Endothelial cell of umbilical vein (primary cell): Measurements from ENCODE around the gene ARPC2. TPM values are rescaled to one million over a fixed set of nuclear protein-coding genes. Genes with fewer than 3 reads are reported as not detected.
A peak's percentile ranks its signal among the peaks of the same experiment; 100 is the strongest.

Source experiments
- BruUV-seq: library from RNA; stranded (reverse); fragments of 400-500 nt; replicated peaks from 2 replicates; lab custom pipeline; 2021; lab: Mats Ljungman, UMichigan
- CTCF ChIA-PET: fragments of 300-600, 350-600 bp; sonication (Branson Sonifier 250); formaldehyde crosslinking; loops from one replicate; lab custom pipeline; 2021; ENCODE audit warnings: antibody characterized with exemption, inconsistent platforms; lab: Charles Lee
- POLR2A ChIA-PET: fragments of 300-600, 350-600 bp; sonication (Branson Sonifier 250); formaldehyde crosslinking; loops from one replicate; lab custom pipeline; 2021; ENCODE audit warnings: antibody characterized with exemption, inconsistent platforms; lab: Charles Lee
- DNase-seq: peaks from one replicate; pipeline ENCODE4 v3.0.0-alpha.2; 2011; ENCODE audit warnings: low read depth, low spot score
- FAIRE-seq: peaks from 2 replicates; lab custom pipeline; 2011; peaks lifted over from hg19 to GRCh38; lab: Jason Lieb, UNC
- H2AFZ ChIP-seq: 2 replicates; pipeline ENCODE4 v1.6.0; 2012; ENCODE audit warnings: low read depth, low read length, control low read depth, inconsistent platforms
- H3K27ac ChIP-seq: 2 replicates; pipeline ENCODE4 v1.5.1; 2011; ENCODE audit warnings: low read depth, mild to moderate bottlenecking, control low read depth, low read length, moderate library complexity; ENCODE audit not compliant: insufficient read depth
- H3K27me3 ChIP-seq, 2 experiments: 2 replicates each; pipeline versions ENCODE4 v1.6.0 to v1.6.1; 2011; ENCODE audit warnings: low read length in 2 of 2, mixed read lengths in 1 of 2; ENCODE audit not compliant: control insufficient read depth in 2 of 2, insufficient read depth in 2 of 2
- H3K36me3 ChIP-seq, 2 experiments: 2 replicates in 1 of 2; 3 replicates in 1 of 2; pipeline ENCODE4 v1.5.1; 2011; ENCODE audit warnings: low read length in 2 of 2, mild to moderate bottlenecking in 1 of 2, moderate library complexity in 1 of 2; ENCODE audit not compliant: control insufficient read depth in 2 of 2, insufficient read depth in 2 of 2; ENCODE audit errors: extremely low read depth in 1 of 2
- H3K4me1 ChIP-seq: 3 replicates; pipeline ENCODE4 v1.5.1; 2011; ENCODE audit warnings: mild to moderate bottlenecking, low read length; ENCODE audit not compliant: control insufficient read depth, insufficient read depth; ENCODE audit errors: extremely low read depth
- H3K4me2 ChIP-seq: 2 replicates; pipeline ENCODE4 v1.6.1; 2011; ENCODE audit warnings: low read length, control low read depth, mixed read lengths; ENCODE audit not compliant: insufficient read depth
- H3K4me3 ChIP-seq, 3 experiments: fragments of 200-600 bp in 1 of 3; sonication (generic), shearing (Covaris generic) in 1 of 3; replicated peaks in 1 of 3; 2 replicates each; pipeline ENCODE4 v1.5.1; 2011 to 2016; ENCODE audit warnings: control low read depth in 3 of 3, low read length in 3 of 3, mild to moderate bottlenecking in 2 of 3, inconsistent platforms in 1 of 3, low read depth in 1 of 3, moderate library complexity in 1 of 3; ENCODE audit not compliant: insufficient read depth in 1 of 3
- H3K79me2 ChIP-seq: 2 replicates; pipeline ENCODE4 v1.6.0; 2012; ENCODE audit warnings: low read length, inconsistent platforms; ENCODE audit not compliant: control insufficient read depth, insufficient read depth
- H3K9ac ChIP-seq: replicated peaks from 2 replicates; pipeline ENCODE3; 2011; ENCODE audit warnings: low read length, control low read depth; ENCODE audit not compliant: insufficient read depth; ENCODE audit errors: extremely low read depth
- H3K9me1 ChIP-seq: replicated peaks from 3 replicates; pipeline ENCODE4 v1.6.0; 2011; ENCODE audit warnings: mild to moderate bottlenecking, low read length; ENCODE audit not compliant: control insufficient read depth, insufficient read depth; ENCODE audit errors: extremely low read depth
- H3K9me3 ChIP-seq: replicated peaks from 2 replicates; pipeline ENCODE4 v1.5.1; 2012; ENCODE audit warnings: low read length, inconsistent platforms; ENCODE audit not compliant: control insufficient read depth, insufficient read depth
- H4K20me1 ChIP-seq: replicated peaks from 2 replicates; pipeline ENCODE3; 2011; ENCODE audit warnings: mild to moderate bottlenecking, low read length; ENCODE audit not compliant: control insufficient read depth, insufficient read depth; ENCODE audit errors: extremely low read depth
- EZH2 ChIP-seq: IDR thresholded peaks from 2 replicates; pipeline ENCODE4 v1.6.1; 2012; ENCODE audit warnings: borderline replicate concordance, low read depth, mild to moderate bottlenecking, moderate library complexity, low read length, inconsistent platforms; ENCODE audit not compliant: severe bottlenecking
- FOS ChIP-seq: IDR thresholded peaks from 2 replicates; pipeline ENCODE4 v1.6.1; 2011; ENCODE audit warnings: mild to moderate bottlenecking, low read length, moderate library complexity, borderline replicate concordance; ENCODE audit not compliant: insufficient read depth
- GATA2 ChIP-seq: IDR thresholded peaks from 2 replicates; pipeline ENCODE4 v1.7.0; 2011; ENCODE audit warnings: low read depth, mild to moderate bottlenecking, moderate library complexity, mixed read lengths, low read length; ENCODE audit not compliant: insufficient read length, insufficient read depth
- JUN ChIP-seq: IDR thresholded peaks from 2 replicates; pipeline ENCODE4 v1.6.1; 2011; ENCODE audit warnings: borderline replicate concordance, low read depth; ENCODE audit not compliant: insufficient read length, insufficient read depth
- MYC ChIP-seq: IDR thresholded peaks from one replicate; pipeline ENCODE4 v1.6.1; 2011; ENCODE audit warnings: mild to moderate bottlenecking, low read depth, low read length
- POLR2A ChIP-seq: IDR thresholded peaks from 2 replicates; pipeline ENCODE4 v1.6.1; 2012; ENCODE audit warnings: low read depth, mild to moderate bottlenecking, control low read depth, low read length
- POLR2AphosphoS5 ChIP-seq: IDR thresholded peaks from 2 replicates; pipeline ENCODE4 v1.6.1; 2012; ENCODE audit warnings: low read depth, mild to moderate bottlenecking, control low read depth, low read length, moderate library complexity; ENCODE audit not compliant: insufficient read depth
- dilution Hi-C: fragments of 300-500 bp; cut with MboI; formaldehyde crosslinking; loops from one replicate; pipeline ENCODE4 v1.15.0; 2019; ENCODE audit warnings: low sequenced_read_pairs; ENCODE audit not compliant: extremely low pct_ligation_motif_present
- intact Hi-C: fragments of 100-400 bp; cut with micrococcal nuclease; formaldehyde crosslinking; loops from one replicate; pipeline ENCODE4 v1.10.0; 2022
- polyA plus RNA-seq, 4 experiments: library from polyadenylated mRNA; depleted of rRNA in 3 of 4; stranded (reverse) in 3 of 4; unstranded in 1 of 4; fragments of >200 nt; gene quantifications; 2 replicates each; pipeline versions ENCODE4 v1.2.1 to v1.2.3, GENCODE V29; 2011 to 2012; ENCODE audit warnings: missing spikeins in 1 of 4
- total RNA-seq: library from RNA; stranded (reverse); gene quantifications from 2 replicates; pipeline ENCODE4 v1.2.3, GENCODE V29; 2021
- TF ChIP-seq, protein P1 (sequence below), 2 donors: IDR thresholded peaks; 1 replicate in 1 of 2; 2 replicates in 1 of 2; pipeline ENCODE4 v1.5.1; 2011; ENCODE audit warnings: low read length in 2 of 2, mild to moderate bottlenecking in 2 of 2, moderate library complexity in 2 of 2, control low read depth in 1 of 2, inconsistent platforms in 1 of 2, low read depth in 1 of 2; ENCODE audit not compliant: insufficient read depth in 1 of 2; ENCODE audit errors: extremely low read depth in 1 of 2
- TF ChIP-seq, protein P2 (sequence below): IDR thresholded peaks from 2 replicates; pipeline ENCODE4 v1.6.1; 2011; ENCODE audit not compliant: insufficient read depth, insufficient read length

The ARPC2 gene
- total and polyA plus RNA-seq, 2 donors (not counting 3 experiments of a cell fraction or from before 2014, with no cell fraction given): 417 to 455 TPM

DNA sequence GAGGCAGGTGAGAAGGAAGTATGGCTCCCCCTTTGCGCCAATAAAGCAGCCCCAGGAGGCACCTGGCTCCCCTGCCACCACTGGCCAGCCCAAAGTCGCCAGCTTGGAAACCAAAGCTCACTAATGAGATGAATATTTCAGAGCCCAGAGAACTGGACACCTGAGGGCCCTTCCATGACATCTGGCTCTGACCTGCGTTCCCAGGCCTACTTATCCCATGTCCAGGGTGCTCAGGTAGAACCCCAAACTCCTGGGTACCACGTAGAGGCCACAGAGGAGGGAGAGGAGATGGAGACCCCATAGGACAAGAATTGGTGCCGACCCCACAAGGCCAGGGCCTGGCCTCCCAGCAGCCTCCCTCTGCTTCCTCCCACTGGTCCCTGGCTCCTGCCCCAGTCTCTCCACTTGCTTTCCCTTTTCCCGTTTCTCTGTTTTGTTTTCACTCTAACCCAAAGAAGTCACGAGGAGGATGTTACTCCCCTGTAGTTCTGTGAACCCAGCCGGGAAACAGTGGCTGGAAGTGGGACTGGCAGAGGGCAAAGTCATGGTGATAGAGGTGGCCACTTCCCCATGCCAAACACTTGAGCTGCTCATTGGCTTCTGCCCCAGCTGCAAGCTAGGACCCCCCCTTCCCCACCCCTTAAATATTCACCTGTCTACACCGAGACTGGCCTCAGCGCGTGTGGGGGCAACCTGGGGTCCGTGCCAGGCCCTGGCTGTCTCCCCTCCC lies 74.5 kb downstream of the ARPC2 start:
- ChIA-PET POLR2A (interaction anchor here (0.8 kb wide), 1 partner anchor 9 kb away, joined by 4 read pairs; no protein-coding TSS in a partner anchor), CTCF (interaction anchor here (0.8 to 3.5 kb wide), 6 partner anchors 10 to 105 kb away, joined by 3 to 51 read pairs (median 10); partner anchors contain the start of genes AAMP, CATIP and PNKD)
- FAIRE-seq: no peak
- dilution Hi-C loops (no loop called here), intact Hi-C loops (loop anchor here (1.0 to 2.0 kb wide), 3 partner anchors 19 to 105 kb away; partner anchors contain the start of gene CATIP)
- H3K4me1 ChIP-seq: peaks cover 70% of the 10 kb centered on the region
- no peaks in the 10 kb centered on the region for H3K9me3 ChIP-seq
- peak; percentile 54 for DNase-seq
- H2AFZ ChIP-seq: peak overlapping the region; percentile 59
- peak overlapping the region; percentile 69 to 79 (median 74) for H3K4me3 ChIP-seq
- no peaks in the 10 kb centered on the region for H4K20me1 ChIP-seq
- no peaks in the 10 kb centered on the region for H3K27me3 ChIP-seq
- H3K9ac ChIP-seq: peak overlapping the region; percentile 77
- TF ChIP-seq EZH2 (no peak), GATA2 (no peak), MYC (no peak), POLR2A (no peak), JUN (no peak), POLR2AphosphoS5 (no peak), FOS (no peak)
- TF ChIP-seq, protein P1, sequence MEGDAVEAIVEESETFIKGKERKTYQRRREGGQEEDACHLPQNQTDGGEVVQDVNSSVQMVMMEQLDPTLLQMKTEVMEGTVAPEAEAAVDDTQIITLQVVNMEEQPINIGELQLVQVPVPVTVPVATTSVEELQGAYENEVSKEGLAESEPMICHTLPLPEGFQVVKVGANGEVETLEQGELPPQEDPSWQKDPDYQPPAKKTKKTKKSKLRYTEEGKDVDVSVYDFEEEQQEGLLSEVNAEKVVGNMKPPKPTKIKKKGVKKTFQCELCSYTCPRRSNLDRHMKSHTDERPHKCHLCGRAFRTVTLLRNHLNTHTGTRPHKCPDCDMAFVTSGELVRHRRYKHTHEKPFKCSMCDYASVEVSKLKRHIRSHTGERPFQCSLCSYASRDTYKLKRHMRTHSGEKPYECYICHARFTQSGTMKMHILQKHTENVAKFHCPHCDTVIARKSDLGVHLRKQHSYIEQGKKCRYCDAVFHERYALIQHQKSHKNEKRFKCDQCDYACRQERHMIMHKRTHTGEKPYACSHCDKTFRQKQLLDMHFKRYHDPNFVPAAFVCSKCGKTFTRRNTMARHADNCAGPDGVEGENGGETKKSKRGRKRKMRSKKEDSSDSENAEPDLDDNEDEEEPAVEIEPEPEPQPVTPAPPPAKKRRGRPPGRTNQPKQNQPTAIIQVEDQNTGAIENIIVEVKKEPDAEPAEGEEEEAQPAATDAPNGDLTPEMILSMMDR (IDR thresholded peaks at IDR 0.05; ENCODE audit: extremely low read depth in 1 of 2, insufficient read depth in 1 of 2, low read depth in 1 of 2, low read length in 2 of 2): no peak
- TF ChIP-seq, protein P2, sequence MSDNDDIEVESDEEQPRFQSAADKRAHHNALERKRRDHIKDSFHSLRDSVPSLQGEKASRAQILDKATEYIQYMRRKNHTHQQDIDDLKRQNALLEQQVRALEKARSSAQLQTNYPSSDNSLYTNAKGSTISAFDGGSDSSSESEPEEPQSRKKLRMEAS: no peak
- peaks cover 43% of the 10 kb centered on the region for H3K79me2 ChIP-seq
- no TSS peak for BruUV-seq
- no peaks in the 10 kb centered on the region for H3K9me1 ChIP-seq
- H3K36me3 ChIP-seq: no peaks in the 10 kb centered on the region
- H3K27ac ChIP-seq: peak overlapping the region; percentile 63
- H3K4me2 ChIP-seq: peak overlapping the region; percentile 84
